OCI-LY1 (cell line): ENCODE measurements around the gene ATP6V0B.

Experiments
- EZH2 ChIP-seq: fragments of 200-600 bp; sonication (generic), shearing (Covaris generic); IDR thresholded peaks from 2 replicates; pipeline ENCODE4 v1.8.0; 2017; ENCODE audit warnings: borderline replicate concordance, mixed run types, mild to moderate bottlenecking, antibody characterized with exemption, low read length, moderate library complexity, mixed read lengths
- TF ChIP-seq, protein P1 (sequence below): fragments of 200-600 bp; sonication (generic), shearing (Covaris generic); IDR thresholded peaks from 2 replicates; pipeline ENCODE4 v1.5.1; 2017; ENCODE audit warnings: mild to moderate bottlenecking, antibody characterized with exemption, low read length, moderate library complexity, mixed read lengths

DNA sequence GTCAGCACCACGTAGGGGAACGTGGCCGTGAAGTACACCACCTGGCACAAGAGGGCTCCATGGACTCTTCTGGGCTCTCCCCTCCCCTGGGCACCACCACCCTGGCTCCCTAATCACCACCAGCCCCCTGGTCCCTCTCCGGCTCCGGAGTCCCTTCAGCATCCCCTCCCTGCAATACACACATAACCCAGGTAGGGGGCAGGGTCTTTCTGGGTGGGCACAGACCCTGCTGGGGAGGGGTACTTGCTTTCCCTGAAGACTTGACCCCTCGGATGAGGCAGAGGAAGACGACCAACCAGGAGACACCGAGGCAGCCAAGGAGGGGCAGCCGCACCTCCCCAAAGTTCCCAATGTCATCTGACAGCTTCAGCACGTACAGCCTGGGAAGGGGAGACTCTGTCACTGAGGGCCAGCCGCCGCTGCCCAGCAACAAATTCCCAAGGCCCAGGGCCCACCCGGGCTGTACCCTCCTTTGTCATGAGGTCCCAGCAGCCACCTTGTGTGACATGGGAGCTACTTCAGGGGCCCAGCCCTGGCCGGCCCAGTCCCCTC lies 27.9 kb downstream of the ATP6V0B start:
- TF ChIP-seq, protein P1, sequence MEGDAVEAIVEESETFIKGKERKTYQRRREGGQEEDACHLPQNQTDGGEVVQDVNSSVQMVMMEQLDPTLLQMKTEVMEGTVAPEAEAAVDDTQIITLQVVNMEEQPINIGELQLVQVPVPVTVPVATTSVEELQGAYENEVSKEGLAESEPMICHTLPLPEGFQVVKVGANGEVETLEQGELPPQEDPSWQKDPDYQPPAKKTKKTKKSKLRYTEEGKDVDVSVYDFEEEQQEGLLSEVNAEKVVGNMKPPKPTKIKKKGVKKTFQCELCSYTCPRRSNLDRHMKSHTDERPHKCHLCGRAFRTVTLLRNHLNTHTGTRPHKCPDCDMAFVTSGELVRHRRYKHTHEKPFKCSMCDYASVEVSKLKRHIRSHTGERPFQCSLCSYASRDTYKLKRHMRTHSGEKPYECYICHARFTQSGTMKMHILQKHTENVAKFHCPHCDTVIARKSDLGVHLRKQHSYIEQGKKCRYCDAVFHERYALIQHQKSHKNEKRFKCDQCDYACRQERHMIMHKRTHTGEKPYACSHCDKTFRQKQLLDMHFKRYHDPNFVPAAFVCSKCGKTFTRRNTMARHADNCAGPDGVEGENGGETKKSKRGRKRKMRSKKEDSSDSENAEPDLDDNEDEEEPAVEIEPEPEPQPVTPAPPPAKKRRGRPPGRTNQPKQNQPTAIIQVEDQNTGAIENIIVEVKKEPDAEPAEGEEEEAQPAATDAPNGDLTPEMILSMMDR: no peak
- TF ChIP-seq EZH2: no peak
